GM12892 (cell line): Measurements from ENCODE around the gene TP53AIP1.

Source experiments
- POLR2AphosphoS5 ChIP-seq: IDR thresholded peaks from 2 replicates; pipeline ENCODE4 v1.6.1; 2011; ENCODE audit warnings: low read depth, low read length, control low read depth
- TAF1 ChIP-seq: IDR thresholded peaks from 2 replicates; pipeline ENCODE4 v1.6.1; 2011; ENCODE audit warnings: low read depth, mild to moderate bottlenecking, control low read depth, low read length, borderline replicate concordance

GRCh38 chr11:128933481-128934178 is 9.0 kb downstream of the TP53AIP1 start:
- TF ChIP-seq POLR2AphosphoS5: no peak
- TF ChIP-seq TAF1: no peak
